Measurements from ENCODE around the gene THSD4.

Gene THSD4

DNA sequence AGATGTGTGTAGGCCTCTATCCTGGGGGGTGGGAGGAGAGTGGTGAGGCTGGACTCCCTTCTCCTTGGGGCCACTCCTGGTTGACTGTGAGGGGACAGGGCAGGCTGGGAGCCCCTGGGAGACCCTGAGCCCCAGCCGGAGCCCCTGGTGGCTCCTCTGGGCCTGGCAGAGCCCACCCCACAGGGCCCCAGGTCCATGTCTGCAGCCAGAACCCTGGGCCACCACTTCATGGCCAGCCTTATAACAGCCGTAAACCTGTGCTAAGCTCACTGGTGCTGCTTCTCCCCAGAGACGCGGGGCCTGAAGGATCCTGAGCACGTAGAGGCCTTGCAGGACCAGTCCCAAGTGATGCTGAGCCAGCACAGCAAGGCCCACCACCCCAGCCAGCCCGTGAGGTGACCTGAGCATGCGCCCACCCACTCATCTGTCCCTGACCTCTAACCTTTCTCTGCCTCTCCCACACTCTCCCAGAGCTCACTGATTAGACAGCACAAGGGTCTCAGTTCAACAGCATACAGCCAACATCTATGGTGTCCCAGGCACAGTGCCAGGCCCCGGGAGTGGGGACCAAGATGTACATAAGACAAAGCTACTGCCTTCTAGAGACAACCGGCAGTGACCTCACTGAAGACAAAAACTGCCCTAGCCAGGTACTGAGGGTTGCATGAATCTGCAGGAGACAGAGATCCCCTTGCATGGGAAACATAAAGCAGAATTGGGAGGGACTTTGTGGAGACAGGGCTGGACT lies 698.6 kb downstream of the THSD4 start:
- TF ChIP-seq, protein P1, sequence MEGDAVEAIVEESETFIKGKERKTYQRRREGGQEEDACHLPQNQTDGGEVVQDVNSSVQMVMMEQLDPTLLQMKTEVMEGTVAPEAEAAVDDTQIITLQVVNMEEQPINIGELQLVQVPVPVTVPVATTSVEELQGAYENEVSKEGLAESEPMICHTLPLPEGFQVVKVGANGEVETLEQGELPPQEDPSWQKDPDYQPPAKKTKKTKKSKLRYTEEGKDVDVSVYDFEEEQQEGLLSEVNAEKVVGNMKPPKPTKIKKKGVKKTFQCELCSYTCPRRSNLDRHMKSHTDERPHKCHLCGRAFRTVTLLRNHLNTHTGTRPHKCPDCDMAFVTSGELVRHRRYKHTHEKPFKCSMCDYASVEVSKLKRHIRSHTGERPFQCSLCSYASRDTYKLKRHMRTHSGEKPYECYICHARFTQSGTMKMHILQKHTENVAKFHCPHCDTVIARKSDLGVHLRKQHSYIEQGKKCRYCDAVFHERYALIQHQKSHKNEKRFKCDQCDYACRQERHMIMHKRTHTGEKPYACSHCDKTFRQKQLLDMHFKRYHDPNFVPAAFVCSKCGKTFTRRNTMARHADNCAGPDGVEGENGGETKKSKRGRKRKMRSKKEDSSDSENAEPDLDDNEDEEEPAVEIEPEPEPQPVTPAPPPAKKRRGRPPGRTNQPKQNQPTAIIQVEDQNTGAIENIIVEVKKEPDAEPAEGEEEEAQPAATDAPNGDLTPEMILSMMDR (IDR thresholded peaks at IDR 0.05), result no peak

DNA sequence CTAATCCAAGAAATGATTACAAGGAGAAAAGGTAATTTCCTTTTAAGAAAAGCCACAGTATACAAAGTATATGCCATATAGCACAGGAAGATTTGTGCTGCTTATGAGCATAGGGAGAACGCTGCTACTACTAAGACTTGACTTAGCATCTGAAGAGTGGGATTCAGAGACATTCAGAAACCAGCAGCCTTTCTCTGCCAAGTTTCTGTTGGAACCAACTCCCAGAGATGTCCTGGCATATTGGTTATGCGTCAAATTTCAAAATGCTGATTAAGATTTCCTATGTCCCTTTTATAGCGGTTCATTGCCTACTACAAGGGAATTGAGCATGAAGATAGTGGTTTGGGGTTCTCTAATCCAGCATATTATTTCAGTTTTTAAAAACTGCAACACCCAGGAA lies 700.0 kb downstream of the THSD4 start:
- TF ChIP-seq, protein P1 (IDR thresholded peaks at IDR 0.05), result no peak

DNA sequence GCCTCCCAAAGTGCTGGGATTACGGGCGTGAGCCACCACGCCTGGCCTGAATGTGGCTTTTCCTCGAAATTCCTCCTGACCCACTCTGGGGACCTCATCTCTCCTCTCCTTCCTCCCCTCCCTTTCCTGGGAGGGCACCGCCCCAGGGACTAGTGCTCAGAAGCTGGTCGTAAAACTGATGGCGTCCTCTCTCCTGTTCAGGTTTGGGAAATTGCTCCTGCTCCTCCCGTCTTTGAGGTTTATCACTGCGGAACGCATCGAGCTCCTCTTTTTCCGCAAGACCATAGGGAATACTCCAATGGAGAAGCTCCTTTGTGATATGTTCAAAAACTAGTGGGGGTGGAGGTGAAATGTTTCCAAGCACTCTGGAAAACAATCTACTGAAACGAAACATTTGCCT lies 702.1 kb downstream of the THSD4 start:
- TF ChIP-seq, protein P1 (IDR thresholded peaks at IDR 0.05), result no peak

DNA sequence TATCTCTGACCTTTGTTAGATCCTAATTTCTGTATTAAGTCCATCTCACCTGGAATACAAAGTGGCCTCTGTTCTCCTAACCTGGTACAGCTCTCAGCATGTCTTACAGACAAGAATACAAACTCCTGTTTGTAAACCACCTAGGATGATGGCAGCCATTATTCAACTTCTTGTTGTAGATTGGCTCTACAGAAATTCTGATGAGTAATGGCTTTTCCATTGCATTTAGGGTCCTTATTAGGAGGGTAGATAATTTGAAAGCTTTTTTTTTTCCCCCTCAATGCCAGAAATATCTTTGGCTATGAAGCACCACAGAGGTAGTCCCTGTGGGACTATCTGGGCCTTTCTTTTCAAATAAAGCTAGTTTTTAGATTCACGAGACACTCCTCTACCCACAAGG lies 704.9 kb downstream of the THSD4 start:
- TF ChIP-seq, protein P1 (IDR thresholded peaks at IDR 0.05), result no peak

DNA sequence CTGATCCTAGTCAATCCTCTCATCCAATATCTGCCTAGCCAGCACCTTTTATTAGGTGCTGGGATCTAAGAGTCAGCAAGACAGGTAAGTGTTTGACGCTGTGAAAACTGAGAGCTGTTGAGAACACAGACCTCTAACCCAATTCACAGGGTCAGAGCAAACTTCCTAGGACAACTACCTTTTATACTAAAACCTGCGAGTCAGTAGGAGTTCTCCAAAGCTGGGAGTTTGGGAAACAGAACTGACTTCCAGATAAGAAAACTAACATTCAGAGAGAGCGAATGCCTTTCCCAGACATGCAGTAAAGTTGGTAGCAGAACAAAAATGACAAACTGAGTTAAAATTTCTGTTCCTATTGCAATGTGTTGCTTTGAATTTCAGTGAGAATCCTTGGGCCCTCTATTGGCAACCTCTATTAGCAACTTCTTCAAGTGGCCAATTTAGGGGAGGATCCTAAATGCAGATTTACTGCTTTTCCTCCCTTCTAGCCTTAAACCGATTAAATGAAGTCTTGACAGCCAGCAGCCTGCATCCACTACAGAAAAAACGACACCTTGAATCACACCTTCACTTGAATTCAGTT lies 706.4 kb downstream of the THSD4 start:
- TF ChIP-seq, protein P1 (IDR thresholded peaks at IDR 0.05), result no peak

DNA sequence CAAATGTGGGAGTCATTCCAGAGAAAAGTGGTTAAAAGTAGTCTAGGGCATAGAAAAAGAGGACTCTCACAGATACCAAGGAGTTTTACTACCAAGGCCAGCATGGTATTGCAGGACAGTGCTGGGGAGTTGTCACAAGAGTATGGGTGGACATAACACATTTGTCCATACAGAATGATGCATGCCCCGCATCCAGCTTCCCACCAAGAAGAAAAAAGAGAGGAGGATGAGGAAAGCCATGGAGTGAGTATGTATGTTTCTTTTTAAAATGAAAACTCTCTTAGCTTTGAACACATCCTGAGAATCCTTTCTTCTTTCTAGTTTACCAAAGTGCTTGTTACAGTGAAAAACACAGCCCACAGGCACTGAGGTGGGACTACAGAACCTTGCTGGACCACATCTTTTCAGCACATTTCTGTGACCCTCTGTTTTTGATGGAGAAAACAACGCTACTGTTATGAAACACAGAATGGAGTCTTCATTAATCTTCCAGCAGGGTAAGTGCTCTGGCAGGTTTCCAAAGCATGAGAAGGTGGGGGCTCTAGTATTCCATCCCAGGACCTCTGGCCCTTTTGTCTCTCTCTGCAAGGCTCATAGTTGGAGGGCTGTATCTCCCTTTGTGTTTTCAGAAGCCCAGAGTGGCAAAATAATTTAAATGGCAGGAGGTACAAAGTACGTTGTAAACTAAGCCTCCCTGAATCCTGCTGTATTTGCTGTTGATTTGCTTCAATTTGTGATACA lies 707.8 kb downstream of the THSD4 start:
- TF ChIP-seq, protein P1 (IDR thresholded peaks at IDR 0.05), result no peak

DNA sequence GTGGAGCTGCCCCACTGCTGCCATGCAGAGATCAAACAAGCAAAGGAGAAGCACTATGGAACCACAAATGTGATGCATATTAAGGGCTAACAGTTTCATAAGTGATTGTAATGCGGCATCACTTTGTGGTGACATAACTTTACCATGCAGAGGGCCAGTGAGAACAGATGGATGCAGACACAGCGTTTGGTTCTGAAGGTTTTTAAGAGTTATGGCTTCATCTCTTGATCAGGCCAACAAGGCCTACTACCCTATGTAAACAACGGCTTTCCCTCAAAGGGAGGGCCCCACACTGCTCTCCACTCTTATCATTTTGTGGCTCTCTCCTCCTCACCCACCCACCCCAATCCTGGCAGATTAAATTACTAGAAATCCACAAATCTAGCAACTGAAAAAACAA lies 708.5 kb downstream of the THSD4 start:
- TF ChIP-seq, protein P1 (IDR thresholded peaks at IDR 0.05), result no peak

Data from LNCAP (cell line).